ENCODE results near the gene PHETA2.
"Not testable (repeated sequence)": the region's sequence is repeated elsewhere in the genome, so short reads cannot be mapped to it uniquely, and the experiment has no call there.

GRCh38 chr22:42104332-42104860 lies 30.3 kb downstream of the PHETA2 start:
- not testable (repeated sequence) for TF ChIP-seq CTCF (conservative IDR thresholded peaks at IDR 0.05; ENCODE audit: low read depth, low read length); EZH2 (IDR thresholded peaks at IDR 0.05; ENCODE audit: low read length, unreplicated experiment)

Measured in PC-3 (cell line).